COR-L47 (cell line): ENCODE data around the gene BRSK2.
"Not testable (repeated sequence)": the region's sequence is repeated elsewhere in the genome, so short reads cannot be mapped to it uniquely, and the experiment has no call there.

Experiments
- DNase-seq: peaks from one replicate; lab custom pipeline; 2025; lab: John Stamatoyannopoulos, UW

BRSK2 gene

DNA sequence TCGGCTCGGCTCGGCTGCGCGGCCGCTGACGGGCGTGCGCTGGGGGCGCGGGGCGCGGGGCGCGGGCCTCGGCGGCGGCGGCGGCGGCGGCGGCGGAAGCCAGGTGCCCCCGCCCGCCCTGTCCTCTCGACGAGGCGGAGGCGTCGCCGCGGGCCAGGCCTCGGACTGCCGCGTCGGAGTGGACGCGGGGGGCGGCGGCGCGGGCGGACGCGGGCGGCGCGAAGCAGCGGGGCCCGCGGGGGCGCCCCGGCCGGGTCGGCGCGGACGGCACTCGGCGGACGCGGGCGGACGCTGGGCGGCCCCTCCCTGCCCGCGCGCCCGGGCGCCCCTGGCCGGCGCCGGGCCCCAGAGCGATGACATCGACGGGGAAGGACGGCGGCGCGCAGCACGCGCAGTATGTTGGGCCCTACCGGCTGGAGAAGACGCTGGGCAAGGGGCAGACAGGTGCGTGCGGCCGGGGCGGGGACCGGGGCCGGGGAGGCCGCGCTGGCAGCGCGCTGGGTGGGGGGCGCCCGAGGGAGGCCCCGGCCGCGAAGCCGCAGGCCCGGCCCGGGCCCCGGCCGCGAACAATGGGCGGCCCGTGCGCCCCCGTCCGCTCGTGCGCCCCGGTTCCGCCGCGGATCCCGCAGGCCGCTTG, at the start of gene BRSK2:
BRSK2 (plus strand) TSS at position 3 of the 637 bp plus-strand sequence; CDS start at position 354, 351 bp downstream.
- DNase-seq, result peak; percentile 53

DNA sequence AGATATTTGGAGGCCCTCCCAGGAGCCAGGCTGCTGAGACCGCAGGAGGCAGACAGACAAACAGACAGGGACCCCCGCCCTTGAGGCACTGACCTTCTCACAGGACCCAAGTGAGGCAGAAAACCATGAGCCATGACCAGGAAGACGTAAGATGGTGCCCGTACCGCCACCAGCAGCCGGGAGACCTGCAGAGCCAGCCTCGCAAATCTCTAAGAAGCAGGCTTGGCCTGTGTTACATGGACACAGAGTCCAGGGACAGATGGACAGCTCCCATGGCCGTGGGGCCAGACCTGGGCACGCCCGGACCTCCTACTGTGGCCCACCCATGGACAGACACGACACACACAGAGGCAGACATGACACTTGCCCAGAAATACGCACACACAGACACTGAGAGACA, 49.6 kb upstream of the BRSK2 start:
- DNase-seq, result no peak

DNA sequence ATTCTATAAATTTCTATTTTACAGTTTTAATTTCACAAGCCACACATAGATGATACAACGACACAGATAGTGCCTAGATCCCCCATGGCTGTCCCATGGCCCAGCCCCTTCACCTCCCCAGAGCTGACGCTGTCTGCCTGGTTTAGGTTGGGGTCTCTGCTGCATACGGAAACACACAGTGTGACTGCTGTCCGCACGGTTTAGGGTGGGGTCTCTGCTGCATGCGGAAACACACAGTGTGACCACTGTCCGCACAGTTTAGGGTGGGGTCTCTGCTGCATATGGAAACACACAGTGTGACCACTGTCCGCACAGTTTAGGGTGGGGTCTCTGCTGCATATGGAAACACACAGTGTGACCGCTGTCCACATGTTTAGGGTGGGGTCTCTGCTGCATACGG, 48.5 kb upstream of the BRSK2 start:
- DNase-seq, result not testable (repeated sequence)

DNA sequence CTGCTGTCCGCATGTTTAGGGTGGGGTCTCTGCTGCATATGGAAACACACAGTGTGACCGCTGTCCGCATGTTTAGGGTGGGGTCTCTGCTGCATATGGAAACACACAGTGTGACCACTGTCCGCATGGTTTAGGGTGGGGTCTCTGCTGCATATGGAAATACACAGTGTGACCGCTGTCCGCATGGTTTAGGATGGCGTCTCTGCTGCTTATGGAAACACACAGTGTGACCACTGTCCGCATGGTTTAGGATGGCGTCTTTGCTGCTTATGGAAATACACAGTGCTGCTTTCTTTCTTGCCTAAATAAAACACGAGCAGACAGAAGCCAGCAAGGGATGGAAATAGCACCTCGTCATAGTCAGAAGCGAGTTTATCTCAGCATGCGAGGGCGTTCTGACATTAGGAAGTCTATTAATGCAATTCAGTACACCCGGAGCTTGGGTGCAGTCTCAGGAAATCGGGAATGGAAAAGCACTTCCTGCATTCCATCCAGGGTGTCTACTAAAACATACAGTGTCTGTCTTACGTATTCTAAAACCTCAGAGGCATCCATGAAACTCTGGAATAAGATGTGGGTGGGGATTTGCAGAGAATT, 47.7 kb upstream of the BRSK2 start:
- DNase-seq, result no peak

DNA sequence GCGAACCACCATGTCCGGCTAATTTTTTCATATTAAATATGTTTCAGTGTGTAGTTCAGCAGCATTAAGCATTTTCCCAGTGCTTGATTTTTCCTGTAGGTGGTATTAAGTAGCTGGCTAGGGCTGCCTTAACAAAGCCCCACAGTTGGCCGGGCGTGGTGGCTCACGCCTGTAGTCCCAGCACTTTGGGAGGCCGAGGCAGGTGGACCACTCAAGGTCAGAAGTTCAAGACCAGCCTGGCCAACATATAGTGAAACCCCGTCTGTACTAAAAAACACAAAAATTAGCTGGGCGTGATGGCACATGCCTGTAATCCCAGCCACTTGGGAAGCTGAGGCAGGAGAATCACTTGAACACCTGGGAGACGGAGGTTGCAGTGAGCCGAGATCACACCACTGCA, 46.8 kb upstream of the BRSK2 start:
- DNase-seq, result no peak

DNA sequence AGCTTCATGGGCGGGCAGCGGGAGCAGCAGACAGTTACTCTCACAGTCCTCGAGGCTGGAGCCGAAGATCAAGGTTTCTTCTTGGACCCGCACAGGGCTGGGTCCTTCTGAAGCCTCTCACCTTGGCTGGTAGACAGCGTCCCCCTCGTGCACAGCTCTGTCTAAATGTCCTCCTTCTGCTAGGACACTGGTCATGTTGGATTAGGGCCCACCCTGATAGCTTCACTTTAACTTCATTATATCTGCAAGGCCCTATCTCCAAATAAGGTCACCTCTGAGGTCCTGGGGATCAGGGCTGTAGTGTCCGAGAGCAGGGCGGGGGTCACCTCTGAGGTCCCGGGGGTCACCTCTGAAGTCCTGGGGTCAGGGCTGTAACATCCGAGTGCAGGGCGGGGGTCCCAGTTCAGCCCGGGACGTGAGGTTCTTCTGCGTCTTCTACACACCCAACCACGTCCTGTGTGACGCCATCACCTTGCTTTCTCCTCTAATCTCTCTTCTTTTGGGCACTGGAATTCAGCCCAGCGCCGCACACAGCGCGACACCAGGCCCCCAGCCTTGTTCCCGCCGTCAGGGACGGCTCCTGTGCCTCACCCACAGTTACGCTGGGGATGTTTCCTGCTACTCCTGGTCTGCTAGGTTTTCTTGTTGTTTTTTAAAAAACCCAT, 46.2 kb upstream of the BRSK2 start:
- DNase-seq, result no peak

DNA sequence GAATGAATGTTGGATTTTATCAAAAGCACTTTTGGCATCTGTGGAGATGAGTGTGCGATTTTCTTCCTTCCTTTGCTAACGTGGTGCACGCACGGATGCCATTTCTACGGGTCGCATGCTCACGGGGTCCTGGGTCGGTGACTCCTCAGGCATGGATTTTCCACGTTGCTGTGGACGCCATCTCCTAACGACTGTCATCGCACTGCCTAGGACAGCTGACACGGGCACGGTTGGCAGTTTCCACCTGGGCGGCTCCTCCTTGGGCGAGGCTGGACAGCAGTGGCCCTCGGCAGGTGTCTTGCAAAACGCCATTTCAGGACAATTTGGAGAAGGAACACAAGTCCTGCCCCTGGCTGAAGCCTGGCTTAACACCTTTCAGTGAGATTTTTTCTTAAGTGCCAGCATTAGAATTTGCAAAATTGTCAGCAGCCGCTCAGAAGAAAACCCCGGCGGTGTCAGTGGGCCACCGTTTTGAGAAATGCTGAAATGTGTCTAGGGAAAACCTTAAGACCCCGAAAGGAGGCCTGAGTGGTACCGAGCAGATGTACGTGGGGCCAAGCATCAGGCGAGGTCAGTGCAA, 45.6 kb upstream of the BRSK2 start:
- no peak for DNase-seq

DNA sequence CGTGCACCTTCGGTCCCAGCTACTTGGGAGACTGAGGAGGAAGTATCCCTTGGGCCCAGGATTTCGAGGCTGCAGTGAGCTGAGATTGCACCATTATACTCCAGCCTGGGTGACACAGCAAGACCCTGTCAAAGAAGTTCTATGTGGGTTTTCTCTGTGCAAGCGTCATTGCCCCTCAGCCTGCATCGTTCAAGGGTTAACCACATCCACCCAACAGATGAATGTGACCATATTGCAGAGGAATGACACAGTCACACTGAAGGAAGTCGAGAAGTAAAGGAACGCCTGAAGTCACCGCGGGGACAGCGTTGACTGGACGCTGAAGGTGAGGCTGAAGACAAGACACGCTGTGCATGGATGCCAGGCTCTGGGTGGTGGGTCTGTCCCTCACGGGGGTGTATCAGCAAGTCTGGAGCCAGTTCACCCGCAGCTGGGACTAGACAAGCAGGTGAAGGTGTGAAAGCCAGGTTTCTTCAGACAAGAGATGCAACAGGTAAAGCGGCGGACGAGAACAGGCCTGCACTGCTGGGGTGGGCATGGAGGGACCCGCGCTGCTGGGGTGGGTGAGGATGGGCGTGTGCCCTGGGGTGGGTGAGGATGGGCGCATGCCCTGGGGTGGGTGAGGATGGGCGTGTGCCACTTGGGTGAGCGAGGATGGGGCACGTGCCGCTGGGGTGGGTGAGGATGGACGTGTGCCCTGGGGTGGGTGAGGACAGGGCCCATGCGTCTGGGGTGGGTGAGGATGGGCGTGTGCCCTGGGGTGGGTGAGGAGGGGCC, 43.8 kb upstream of the BRSK2 start:
- no peak for DNase-seq

DNA sequence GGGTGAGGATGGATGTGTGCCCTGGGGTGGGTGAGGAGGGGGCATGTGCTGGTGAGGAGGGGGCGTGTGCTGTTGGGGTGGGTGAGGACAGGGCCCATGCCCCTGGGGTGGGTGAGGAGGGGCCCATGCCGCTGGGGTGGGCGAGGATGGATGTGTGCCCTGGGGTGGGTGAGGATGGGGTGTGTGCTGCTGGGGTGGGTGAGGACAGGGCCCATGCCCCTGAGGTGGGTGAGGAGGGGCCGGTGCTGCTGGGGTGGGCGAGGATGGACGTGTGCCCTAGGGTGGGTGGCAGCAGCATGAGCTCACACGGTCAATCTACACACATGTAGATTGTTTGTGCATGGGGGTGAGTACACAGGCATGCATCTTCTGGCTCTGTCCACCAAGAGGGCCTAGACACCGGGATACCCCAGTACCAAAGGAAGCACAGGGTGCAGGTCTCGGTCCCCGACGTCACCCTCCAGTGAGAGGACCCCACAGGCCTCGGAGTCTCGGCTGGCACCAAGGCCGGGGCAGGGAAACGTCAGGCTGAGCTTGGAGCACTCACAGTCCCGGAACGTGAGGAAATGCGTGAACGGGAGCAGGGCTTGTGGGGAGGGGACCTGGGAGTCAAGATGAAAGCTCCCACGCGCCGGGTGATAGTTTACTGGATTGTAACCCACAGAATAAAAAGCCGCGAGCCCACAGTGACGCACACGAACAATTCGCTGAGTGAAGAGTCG, 42.9 kb upstream of the BRSK2 start:
- DNase-seq, result no peak

DNA sequence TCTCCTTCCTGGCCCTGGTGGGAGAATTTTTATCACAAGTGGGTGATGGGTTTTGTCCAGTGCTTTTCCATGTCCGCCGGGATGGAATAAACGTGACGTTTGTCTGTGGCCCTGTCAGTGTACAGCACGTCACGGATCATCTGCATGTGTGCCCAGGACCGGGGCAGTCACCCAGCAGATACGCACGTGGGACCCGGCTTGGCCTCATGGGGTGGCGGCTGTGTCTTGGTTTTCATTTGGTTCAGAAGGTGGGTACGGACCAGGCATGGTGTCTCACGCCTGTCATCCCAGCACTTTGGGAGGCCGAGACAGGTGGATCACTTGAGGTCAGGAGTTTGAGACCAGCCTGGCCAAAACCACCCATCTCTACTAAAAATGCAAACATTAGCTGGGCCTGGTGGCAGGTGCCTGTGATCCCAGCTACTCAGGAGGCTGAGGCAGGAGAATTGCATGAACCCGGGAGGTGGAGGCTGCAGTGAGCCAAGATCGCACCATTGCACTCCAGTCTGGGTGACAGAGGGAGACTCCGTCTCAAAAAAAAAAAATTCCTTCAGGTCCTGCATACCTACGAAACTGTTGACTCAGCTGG, 42.2 kb upstream of the BRSK2 start:
- not testable (repeated sequence) for DNase-seq

DNA sequence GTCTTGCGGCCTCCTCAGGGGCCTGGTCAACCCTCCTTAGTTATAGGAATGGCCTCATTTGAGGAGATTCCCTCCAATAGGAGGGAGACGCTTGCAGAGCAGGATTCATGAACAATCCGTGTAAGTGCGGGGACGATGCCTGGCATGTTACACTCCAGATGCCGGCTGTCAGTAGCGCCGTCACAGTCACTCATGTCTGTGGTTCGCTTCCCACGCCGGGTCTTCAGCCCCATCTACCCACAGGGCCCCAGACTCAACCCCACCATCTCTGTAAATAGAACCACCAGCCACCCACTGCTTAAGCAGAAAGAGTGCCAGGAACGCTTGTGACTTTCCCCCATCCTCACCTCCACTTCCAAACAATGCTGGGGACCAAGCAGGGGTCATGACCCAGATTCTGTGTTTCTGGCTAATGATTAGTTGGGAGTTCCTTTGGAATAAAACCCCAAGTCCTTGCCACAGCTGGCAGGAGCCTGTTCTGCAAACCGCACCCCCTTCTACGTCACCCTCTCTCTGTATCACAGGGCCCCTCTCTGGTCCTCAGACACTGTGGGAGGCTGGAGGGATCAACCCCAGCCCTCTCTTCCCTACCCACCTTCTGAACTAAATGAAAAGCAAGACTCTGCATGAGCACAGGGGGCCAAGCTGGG, 41.5 kb upstream of the BRSK2 start:
- DNase-seq, result no peak

DNA sequence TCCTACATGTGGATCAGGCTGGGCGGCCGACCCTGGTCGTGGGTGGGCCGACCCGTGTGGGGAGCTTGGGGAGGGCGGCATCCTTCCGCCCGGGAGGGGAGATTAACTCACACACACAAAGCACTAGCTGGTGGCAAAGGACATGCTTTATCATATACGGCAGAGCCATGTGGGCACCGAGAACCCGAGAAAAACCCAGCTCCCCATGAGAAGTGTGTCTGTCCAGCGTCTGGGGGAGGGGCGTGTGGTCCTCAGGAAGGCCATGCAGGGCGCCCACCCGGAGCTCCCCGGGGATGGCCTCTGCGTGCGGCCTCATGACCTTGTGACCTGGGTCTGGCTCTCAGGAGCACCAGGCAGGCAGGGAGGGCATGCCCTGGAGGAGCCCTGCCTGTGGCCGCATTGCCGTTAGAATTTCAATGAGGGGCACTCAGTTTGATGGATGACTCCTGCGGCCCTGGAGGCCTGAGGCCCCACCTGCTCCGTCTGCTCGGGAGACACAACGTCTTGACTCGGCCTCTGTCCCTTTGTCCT, 40.9 kb upstream of the BRSK2 start:
- no peak for DNase-seq

DNA sequence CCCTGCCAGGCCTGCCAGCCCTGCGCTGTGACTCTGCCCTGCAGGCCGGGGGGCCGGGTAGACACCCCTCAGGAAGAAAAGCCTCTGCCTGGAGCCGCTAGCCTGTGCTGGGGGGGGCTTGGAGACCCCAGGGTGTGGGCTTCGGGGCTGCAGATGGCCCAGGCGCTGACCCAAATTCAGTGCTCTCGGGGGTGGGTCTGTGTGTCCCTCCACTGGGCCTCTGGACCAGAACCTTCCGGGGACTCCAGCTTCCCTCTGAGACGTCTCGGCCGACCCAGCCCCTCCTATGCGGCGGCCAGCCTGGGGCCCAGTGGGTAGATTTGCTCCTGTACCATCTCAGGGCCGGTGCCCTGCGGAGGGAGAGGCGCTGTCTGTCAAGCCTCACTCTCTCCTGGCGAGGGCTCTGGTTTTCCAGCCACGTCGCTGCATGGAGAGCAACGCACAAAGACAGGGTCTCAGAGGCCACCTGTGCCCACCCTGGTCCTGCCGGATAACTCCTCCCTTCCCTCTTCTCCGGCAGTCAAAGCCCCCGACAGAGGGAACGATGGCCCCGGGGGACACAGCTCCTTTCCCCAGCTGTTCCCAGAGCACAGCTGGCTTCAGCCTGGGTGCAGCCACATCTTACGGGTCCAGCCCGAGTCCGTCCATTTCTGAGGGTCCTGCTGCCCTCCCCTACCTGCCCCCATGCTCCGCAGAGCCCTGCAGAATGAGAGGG, 40.2 kb upstream of the BRSK2 start:
- DNase-seq, result no peak

DNA sequence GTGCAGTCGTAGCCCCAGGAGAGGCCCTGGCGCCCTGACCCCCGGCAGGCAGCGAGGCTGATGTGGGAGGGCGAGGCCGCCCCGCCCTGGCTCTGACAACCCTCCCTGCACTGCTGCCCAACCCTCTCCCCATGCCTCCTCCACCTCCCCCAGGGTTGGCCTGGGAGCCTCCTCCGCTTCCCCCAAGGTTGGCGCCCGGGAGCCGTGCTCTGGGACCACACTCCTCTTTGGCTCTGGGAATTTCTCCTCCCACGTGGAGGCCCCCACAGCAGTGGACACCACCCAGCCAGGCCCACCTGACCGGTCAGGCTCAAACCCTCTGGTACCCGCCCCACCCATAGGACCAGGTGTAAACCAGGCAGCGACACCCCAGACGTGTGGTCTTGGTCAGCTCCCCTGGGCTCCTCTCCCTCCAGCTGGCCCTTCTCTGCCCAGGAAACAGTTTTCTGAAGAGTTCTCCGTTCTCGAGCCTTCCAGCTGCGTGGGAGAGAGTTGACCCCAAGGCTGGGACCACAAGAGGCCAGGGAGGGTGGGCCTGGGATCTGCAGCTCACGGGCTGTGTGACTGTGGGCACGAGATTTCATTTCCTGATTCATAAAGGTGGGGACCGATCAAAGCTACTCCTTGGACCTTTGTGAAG, 39.5 kb upstream of the BRSK2 start:
- DNase-seq, result no peak

DNA sequence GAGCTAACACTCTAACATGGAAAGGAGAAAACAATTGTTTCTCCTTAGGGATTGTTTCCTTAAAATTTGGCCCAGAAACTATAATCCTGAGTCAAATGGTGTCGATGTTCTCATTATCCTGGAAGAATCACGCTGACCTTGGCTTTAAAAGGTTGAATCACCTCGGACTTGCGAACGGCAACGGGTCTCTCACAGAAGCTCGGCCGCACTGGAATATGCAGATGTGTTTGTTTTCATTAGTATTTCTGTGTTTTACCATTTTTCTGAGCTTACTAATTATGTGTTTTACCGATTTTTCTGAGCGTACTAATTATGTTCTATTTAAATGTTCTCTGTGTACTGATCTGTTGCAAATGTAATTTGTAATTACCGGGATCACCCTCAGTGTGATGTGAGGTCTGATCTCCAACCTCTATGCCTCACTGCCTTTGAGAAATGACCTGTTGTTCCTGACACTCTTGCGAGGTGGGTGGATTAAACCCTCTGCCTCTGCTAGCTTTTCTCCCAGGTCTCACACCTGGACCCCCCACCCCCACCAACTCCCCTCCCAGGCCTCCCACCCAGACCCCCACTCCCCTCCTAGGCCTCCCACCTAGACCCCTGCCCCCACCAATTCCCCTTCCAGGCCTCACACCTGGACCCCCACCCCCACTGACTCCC, 38.3 kb upstream of the BRSK2 start:
- DNase-seq, result no peak

DNA sequence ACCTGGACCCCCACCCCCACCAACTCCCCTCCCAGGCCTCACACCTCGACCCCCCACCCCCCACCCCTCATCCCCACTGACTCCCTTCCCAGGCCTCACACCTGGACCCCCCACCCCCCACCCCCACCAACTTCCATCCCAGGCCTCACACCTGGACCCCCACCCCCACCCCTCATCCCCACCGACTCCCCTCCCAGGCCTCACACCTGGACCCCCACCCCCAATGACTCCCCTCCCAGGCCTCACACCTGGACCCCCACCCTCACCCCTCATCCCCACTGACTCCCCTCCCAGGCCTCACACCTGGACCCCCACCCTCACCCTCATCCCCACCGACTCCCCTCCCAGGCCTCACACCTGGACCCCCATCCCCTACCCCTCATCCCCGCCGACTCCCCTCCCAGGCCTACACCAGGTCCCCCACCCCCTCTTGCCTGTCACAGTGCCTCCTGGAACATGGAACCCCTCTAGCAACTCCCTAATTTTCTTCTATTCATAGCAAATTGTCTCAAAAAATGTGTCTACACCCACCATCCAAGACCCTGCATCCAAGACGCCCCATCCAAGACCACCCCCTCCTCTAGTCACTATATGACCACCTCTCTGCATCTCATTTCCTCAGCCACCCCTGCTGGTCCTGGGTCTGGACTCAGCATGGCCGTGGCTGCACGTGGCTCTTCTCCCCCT, 36.9 kb upstream of the BRSK2 start:
- no peak for DNase-seq

DNA sequence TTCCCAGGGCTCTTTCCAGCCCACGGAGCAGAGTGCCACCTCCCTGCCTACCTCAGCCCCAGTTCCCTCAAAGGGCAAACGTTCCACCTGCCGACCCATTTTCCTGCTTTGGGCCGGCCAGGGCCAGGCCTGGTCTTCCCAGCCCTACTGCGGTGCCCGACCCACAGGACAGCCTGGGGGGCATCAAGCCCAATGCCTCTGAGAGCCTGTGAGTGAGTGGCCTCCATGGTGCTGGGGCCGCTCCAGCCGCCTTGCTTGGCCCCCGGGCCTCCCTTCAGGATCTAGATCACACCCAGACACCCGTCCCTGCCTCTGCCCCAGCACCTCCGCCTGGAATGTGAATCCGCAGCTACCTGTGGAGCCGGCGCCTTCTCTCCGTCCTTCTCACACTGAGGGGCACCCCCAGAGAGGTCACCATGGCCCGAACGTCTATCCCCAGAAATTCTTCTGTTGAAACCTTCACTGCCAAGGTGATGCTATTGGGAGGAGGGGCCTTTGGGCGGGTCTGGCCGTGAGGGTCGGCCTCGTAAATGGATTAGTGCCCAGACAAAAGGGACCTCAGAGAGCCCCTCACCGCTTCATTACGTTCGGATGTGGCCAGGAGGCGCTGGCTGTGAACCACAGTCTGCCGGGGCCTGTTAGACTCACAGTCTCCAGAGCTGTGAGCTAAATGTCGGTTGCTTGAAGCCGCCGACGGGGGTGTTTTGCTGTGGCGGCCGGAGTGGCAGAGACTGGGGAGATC, 36.2 kb upstream of the BRSK2 start:
- DNase-seq, result no peak
